Measurements from ENCODE around the gene SH3RF3.
A peak's percentile ranks its signal among the peaks of the same experiment; 100 is the strongest.

Gene SH3RF3

GRCh38 chr2:109233643-109234042 lies 104.6 kb downstream of the SH3RF3 start:
- no peak for DNase-seq (ENCODE audit: low read depth in 2 of 2, low spot score in 1 of 2)

GRCh38 chr2:109234355-109234754 lies 105.3 kb downstream of the SH3RF3 start:
- no peak for DNase-seq (ENCODE audit: low read depth in 2 of 2, low spot score in 1 of 2)

GRCh38 chr2:109236147-109236546 lies 107.1 kb downstream of the SH3RF3 start:
- no peak for DNase-seq (ENCODE audit: low read depth in 2 of 2, low spot score in 1 of 2)

- no peak for DNase-seq (ENCODE audit: low read depth in 2 of 2, low spot score in 1 of 2)
These were observed 108.8 kb downstream of the SH3RF3 start for GRCh38 chr2:109237792-109238191.

GRCh38 chr2:109238580-109238979 lies 109.6 kb downstream of the SH3RF3 start:
- DNase-seq (ENCODE audit: low read depth in 2 of 2, low spot score in 1 of 2): peak in 1 of 2 donors; percentile 2

GRCh38 chr2:109239720-109240119 lies 110.7 kb downstream of the SH3RF3 start:
- DNase-seq (ENCODE audit: low read depth in 2 of 2, low spot score in 1 of 2): no peak

GRCh38 chr2:109242210-109242653 lies 113.2 kb downstream of the SH3RF3 start:
- DNase-seq (ENCODE audit: low read depth in 2 of 2, low spot score in 1 of 2): no peak

- no peak for DNase-seq (ENCODE audit: low read depth in 2 of 2, low spot score in 1 of 2)
These were observed 113.8 kb downstream of the SH3RF3 start for GRCh38 chr2:109242654-109243331.

GRCh38 chr2:109243526-109244303 lies 114.7 kb downstream of the SH3RF3 start:
- DNase-seq (ENCODE audit: low read depth in 2 of 2, low spot score in 1 of 2): no peak

- no peak for DNase-seq (ENCODE audit: low read depth in 2 of 2, low spot score in 1 of 2)
These were observed 115.2 kb downstream of the SH3RF3 start for GRCh38 chr2:109244304-109244582.

GRCh38 chr2:109244750-109245382 lies 115.9 kb downstream of the SH3RF3 start:
- DNase-seq (ENCODE audit: low read depth in 2 of 2, low spot score in 1 of 2): no peak

GRCh38 chr2:109246176-109246575 lies 117.2 kb downstream of the SH3RF3 start:
- DNase-seq (ENCODE audit: low read depth in 2 of 2, low spot score in 1 of 2): no peak

GRCh38 chr2:109246616-109247015 lies 117.6 kb downstream of the SH3RF3 start:
- DNase-seq (ENCODE audit: low read depth in 2 of 2, low spot score in 1 of 2): no peak

- DNase-seq (ENCODE audit: low read depth in 2 of 2, low spot score in 1 of 2): no peak
These were observed 118.3 kb downstream of the SH3RF3 start for GRCh38 chr2:109247340-109247739.

GRCh38 chr2:109247812-109248211 lies 118.8 kb downstream of the SH3RF3 start:
- DNase-seq (ENCODE audit: low read depth in 2 of 2, low spot score in 1 of 2): no peak

- DNase-seq (ENCODE audit: low read depth in 2 of 2, low spot score in 1 of 2): no peak
These were observed 119.6 kb downstream of the SH3RF3 start for GRCh38 chr2:109248590-109248989.

GRCh38 chr2:109253217-109253616 lies 124.2 kb downstream of the SH3RF3 start:
- DNase-seq (ENCODE audit: low read depth in 2 of 2, low spot score in 1 of 2): no peak

GRCh38 chr2:109254174-109254904 lies 125.3 kb downstream of the SH3RF3 start:
- DNase-seq (ENCODE audit: low read depth in 2 of 2, low spot score in 1 of 2): no peak

GRCh38 chr2:109255654-109256053 lies 126.6 kb downstream of the SH3RF3 start:
- DNase-seq (ENCODE audit: low read depth in 2 of 2, low spot score in 1 of 2): no peak

- DNase-seq (ENCODE audit: low read depth in 2 of 2, low spot score in 1 of 2): no peak
These were observed 127.1 kb downstream of the SH3RF3 start for GRCh38 chr2:109256111-109256510.

GRCh38 chr2:109256921-109257320 lies 127.9 kb downstream of the SH3RF3 start:
- DNase-seq (ENCODE audit: low read depth in 2 of 2, low spot score in 1 of 2): no peak

GRCh38 chr2:109257653-109258052 lies 128.6 kb downstream of the SH3RF3 start:
- no peak for DNase-seq (ENCODE audit: low read depth in 2 of 2, low spot score in 1 of 2)

All from stimulated activated CD8-positive, alpha-beta memory T cell treated with anti-CD3 and anti-CD28 coated beads, Interleukin-4, amount 100 ng/mL, for 4 hours (primary cell).